Measurements from ENCODE around the gene PER2. TPM values are rescaled to one million over a fixed set of nuclear protein-coding genes. Genes with fewer than 3 reads are reported as not detected.

Gene PER2
- total RNA-seq, 1 donor from 2014 or later: 1.2 TPM

GRCh38 chr2:238308177-238308576 is 19.8 kb upstream of the PER2 start:
- no peak for DNase-seq (ENCODE audit: low read depth in 2 of 2)

- no peak for DNase-seq (ENCODE audit: low read depth in 2 of 2)
Measured at GRCh38 chr2:238306672-238306998, 18.2 kb upstream of the PER2 start.

- no peak for DNase-seq (ENCODE audit: low read depth in 2 of 2)
Measured at GRCh38 chr2:238305965-238306671, 17.7 kb upstream of the PER2 start.

- DNase-seq (ENCODE audit: low read depth in 2 of 2): no peak
Measured at GRCh38 chr2:238305092-238305862, 16.9 kb upstream of the PER2 start.

GRCh38 chr2:238304116-238304515 is 15.7 kb upstream of the PER2 start:
- DNase-seq (ENCODE audit: low read depth in 2 of 2): no peak

- no peak for DNase-seq (ENCODE audit: low read depth in 2 of 2)
Measured at GRCh38 chr2:238302751-238303150, 14.3 kb upstream of the PER2 start.

GRCh38 chr2:238302087-238302486 is 13.7 kb upstream of the PER2 start:
- peak in 1 of 2 donors; percentile 70 for DNase-seq (ENCODE audit: low read depth in 2 of 2)

- no peak for DNase-seq (ENCODE audit: low read depth in 2 of 2)
Measured at GRCh38 chr2:238299803-238300202, 11.4 kb upstream of the PER2 start.

- no peak for DNase-seq (ENCODE audit: low read depth in 2 of 2)
Measured at GRCh38 chr2:238296638-238297457, 8.4 kb upstream of the PER2 start.

GRCh38 chr2:238295144-238296112 is 7.0 kb upstream of the PER2 start:
- no peak for DNase-seq (ENCODE audit: low read depth in 2 of 2)

GRCh38 chr2:238294393-238295143 is 6.2 kb upstream of the PER2 start:
- DNase-seq (ENCODE audit: low read depth in 2 of 2): no peak

GRCh38 chr2:238294046-238294392 is 5.6 kb upstream of the PER2 start:
- DNase-seq (ENCODE audit: low read depth in 2 of 2): no peak

GRCh38 chr2:238291550-238292281 is 3.3 kb upstream of the PER2 start:
- DNase-seq (ENCODE audit: low read depth in 2 of 2): no peak

GRCh38 chr2:238290715-238291549 is 2.5 kb upstream of the PER2 start:
- DNase-seq (ENCODE audit: low read depth in 2 of 2): no peak

- peak; percentile 56 to 64 for DNase-seq (ENCODE audit: low read depth in 2 of 2)
Measured at GRCh38 chr2:238290091-238290509, 1.7 kb upstream of the PER2 start.

GRCh38 chr2:238289574-238289973 is 1.2 kb upstream of the PER2 start:
- DNase-seq (ENCODE audit: low read depth in 2 of 2): no peak

GRCh38 chr2:238288650-238289573 is 502 bp upstream of the PER2 start:
- DNase-seq (ENCODE audit: low read depth in 2 of 2): peak; percentile 98 to 99
